ENCODE measurements around the gene GABPB2.
A peak's percentile ranks its signal among the peaks of the same experiment; 100 is the strongest.

GABPB2 gene

GRCh38 chr1:151070474-151071276 lies at the start of gene GABPB2:
Gene GABPB2 (plus strand): TSS chr1:151070761. CDS start chr1:151088190, 17,429 bp downstream.
- DNase-seq (ENCODE audit: low read depth in 2 of 2), result peak; percentile 82 to 87

DNA sequence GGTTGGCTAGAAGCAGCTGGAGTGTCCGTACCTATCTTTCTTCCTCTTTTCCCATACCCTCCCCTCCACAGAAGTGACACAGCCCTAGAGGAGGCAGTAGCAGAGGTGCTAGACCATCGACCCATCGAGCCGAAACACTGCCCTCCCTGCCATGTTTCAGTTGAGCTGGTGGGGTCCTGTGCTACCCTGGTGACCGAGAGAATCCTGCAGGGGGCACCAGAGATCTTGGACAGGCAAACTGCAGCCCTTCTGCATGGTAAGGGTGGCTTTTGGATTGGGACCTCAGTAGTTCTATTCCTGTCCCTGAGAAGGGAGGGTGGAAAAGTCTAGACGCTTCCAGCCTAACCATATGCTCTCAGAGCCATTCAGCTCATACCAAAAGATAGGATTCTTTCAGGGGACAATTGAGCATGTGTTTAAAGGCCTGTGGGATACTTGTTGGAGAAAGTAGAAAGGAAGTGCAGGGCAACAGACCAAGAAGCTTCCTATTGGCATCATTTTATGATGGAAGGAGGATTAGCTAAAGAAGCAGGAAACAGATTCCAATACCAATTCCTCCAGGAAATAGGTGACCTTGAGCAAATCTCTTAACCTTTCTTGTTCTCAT lies 45.9 kb upstream of the GABPB2 start:
- peak; percentile 64 to 80 for DNase-seq (ENCODE audit: low read depth in 2 of 2)

DNA sequence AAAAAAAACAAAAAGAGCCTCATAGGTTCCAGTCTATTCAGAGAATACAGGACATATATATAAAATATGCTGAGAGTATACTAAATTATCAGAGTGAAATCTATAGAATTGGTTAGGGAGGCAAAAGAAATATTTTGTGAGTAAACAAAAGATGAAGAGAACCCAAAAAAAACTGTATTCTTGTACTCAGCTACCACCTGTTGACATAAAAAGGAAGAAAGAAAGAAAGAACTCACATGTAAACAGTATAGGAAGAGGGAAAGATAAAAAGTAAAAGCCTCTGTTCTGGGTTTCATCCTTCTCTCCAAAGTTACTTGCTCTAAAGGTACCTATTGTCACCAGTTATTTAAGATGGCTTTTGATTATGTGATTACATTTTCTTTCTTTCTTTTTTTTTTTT lies 44.1 kb upstream of the GABPB2 start:
- DNase-seq (ENCODE audit: low read depth in 2 of 2), result no peak

DNA sequence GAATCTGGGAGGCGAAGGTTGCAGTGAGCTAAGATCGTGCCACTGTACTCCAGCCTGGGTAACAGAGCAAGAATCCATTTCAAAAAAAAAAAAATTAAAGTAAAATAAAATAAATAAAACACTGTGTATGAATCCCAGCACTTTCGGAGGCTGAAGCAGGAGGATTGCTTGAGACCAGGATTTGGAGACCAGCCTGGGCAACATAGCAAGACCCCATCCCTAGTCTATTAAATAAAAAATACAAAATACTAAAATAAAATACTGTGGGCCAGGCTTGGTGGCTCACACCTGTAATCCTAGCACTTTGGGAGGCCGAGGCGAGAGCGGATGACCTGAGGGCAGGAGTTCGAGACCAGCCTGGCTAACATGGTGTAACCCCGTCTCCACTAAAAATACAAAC lies 38.4 kb upstream of the GABPB2 start:
- DNase-seq (ENCODE audit: low read depth in 2 of 2), result no peak

- no peak for DNase-seq (ENCODE audit: low read depth in 2 of 2)
Measured at GRCh38 chr1:151035167-151035566, 35.4 kb upstream of the GABPB2 start.

DNA sequence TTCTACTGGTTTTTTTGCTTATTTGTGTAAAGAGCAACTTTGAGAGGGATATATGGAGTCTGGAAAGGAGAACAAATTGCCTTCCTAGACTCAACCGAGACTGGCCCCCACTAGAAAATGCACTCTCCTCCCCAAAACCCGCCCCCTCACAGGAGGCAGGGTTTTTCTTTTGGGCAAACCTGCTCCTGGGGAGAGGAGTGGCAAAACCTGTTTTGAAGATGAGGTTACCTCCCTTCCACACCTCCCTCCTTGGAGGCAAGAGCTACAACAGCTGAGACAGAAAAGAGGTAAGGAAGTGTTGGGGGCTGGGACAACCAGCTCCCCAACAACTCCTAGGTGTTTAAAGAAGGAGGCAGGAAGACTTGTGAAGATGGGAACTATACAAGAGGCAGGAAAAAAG lies 34.2 kb upstream of the GABPB2 start, which contains the start of gene BNIPL:
TSS of gene BNIPL (plus strand) at position 231 of the 400 bp plus-strand sequence. CDS start at position 371, 140 bp downstream.
- no peak for DNase-seq (ENCODE audit: low read depth in 2 of 2)

DNA sequence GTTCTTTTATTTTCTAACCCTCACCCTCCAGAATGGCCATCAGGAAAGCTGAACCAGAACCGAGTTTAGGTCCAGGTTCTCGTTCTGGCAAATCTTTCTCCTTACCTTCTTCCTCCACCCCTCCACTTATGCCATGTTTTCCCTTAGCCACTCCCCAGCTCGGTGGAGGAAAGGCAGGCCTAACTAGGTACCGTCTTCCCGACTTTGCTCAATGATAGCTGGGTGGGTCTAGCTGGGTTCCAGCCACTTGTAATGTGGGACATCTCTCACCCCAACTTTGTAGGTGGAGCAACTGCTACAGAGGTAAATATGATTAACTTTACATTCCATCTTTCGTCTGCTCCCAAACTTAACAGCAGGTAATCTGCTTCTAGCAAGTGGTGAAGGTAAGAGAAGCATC lies 33.5 kb upstream of the GABPB2 start:
- DNase-seq (ENCODE audit: low read depth in 2 of 2), result no peak

DNA sequence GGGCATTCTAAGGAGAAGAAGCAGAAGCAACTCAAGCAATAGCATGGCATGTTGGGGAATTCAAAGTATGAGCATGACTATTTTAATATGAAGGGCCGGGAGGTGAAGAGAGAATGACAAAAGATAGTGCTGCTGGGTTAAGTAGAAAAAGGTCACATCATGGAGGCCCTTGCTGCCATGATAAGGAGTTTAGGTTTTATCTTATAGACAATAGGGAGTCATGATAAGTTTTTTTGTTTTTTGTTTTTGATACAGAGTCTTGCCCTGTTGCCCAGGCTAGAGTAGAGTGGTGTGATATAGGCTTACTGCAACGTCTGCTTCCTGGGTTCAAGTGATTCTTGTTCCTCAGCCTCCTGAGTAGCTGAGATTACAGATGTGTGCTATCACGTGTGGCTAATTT lies 31.0 kb upstream of the GABPB2 start:
- DNase-seq (ENCODE audit: low read depth in 2 of 2), result no peak

DNA sequence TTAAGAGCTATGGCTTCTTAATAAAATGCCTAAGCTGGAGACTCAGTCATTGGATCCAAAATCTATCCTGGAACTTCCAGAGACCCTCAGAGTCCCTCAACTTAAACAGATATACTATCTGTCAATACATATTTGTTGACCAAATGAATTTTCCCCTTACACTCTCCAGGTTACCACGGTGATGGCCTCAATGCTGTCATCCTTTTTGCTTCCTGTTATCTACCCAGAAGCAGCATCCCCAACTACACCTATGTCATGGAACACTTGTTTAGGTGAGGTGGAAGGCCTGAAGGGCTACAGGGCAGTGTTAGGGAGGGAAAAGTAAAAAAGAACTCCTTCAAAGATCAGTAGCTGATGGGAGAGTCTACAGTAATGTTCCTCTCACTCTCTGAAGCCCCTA lies 27.4 kb upstream of the GABPB2 start:
- no peak for DNase-seq (ENCODE audit: low read depth in 2 of 2)

- DNase-seq (ENCODE audit: low read depth in 2 of 2), result no peak
Measured at GRCh38 chr1:151047591-151047924, 23.0 kb upstream of the GABPB2 start, which contains the start of gene C1orf56. Gene C1orf56 (plus strand): TSS chr1:151047751. CDS start chr1:151047848, 97 bp downstream.

- DNase-seq (ENCODE audit: low read depth in 2 of 2), result no peak
Measured at GRCh38 chr1:151047925-151048644, 22.5 kb upstream of the GABPB2 start.

GRCh38 chr1:151048645-151049032 lies 21.9 kb upstream of the GABPB2 start:
- DNase-seq (ENCODE audit: low read depth in 2 of 2), result no peak

DNA sequence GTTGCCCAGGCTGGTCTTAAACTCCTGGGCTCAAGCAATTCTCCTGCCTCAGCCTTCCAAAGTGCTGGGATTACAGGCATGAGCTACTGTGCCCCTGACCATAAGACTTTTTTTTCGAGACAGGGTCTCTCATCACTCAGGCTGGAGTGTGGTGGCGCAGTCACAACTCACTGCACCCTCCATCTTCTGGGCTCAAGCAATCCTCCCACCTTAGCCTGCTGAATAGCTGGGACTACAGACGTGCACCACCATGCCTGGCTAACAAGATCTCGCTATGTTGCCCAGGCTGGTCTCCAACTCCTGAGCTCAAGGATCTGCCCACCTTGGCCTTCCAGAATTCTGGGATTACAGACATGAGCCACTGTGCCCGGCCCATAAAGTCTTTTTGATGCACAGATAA lies 21.1 kb upstream of the GABPB2 start:
- DNase-seq (ENCODE audit: low read depth in 2 of 2), result no peak

GRCh38 chr1:151050051-151050688 lies 20.4 kb upstream of the GABPB2 start:
- DNase-seq (ENCODE audit: low read depth in 2 of 2), result no peak

DNA sequence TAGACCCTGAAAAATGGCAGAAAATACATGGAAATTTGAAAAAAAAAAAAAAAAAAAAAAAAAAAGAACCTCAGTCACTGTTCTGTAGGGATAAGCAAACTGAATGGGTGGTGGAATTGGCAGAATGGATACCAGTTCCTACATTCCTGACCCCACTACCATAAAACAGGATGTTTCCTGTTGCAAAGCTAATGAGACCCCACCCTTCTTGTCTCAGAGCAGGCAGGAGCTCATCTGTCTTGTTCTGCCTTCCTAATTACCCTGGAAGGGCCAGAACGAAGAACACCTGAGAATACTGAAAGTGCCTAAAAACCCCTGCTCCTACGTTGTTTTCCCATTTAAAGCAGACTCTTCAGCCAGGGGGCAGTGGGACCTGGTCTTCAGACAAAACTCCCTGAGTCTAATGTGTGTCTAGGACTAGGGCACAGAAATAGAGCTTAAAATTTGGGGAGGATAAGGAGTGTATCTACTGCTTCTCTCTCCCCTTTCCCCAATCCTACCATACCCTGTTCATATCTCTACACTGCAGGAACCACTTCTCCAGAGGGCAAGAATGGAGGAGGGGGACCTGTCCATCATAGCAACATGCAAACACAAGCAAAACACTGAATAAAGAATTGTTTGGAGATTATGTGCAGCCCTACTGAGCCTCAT lies 19.1 kb upstream of the GABPB2 start:
- no peak for DNase-seq (ENCODE audit: low read depth in 2 of 2)

- no peak for DNase-seq (ENCODE audit: low read depth in 2 of 2)
Measured at GRCh38 chr1:151054971-151055547, 15.5 kb upstream of the GABPB2 start.

GRCh38 chr1:151055581-151055980 lies 15.0 kb upstream of the GABPB2 start:
- no peak for DNase-seq (ENCODE audit: low read depth in 2 of 2)

DNA sequence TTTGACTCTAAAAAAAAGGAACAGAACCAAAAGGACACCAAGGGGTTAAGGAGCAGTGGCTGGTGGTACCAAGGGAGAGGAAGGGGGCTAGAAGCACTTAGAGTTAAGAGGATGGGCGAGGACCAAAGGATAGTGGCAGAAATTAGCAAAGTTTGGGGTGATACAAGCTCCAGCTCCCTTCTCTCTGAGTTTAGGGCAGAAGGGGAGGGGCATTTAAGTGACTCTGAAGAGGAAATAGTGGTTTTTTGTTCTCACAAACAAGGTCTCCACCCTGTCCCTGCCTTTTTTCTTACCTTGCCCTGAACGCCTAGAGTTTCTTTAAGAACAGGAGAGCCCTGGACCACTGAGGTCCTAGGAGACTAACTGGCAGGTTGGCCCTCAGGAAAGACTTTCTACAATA lies 14.4 kb upstream of the GABPB2 start:
- no peak for DNase-seq (ENCODE audit: low read depth in 2 of 2)

DNA sequence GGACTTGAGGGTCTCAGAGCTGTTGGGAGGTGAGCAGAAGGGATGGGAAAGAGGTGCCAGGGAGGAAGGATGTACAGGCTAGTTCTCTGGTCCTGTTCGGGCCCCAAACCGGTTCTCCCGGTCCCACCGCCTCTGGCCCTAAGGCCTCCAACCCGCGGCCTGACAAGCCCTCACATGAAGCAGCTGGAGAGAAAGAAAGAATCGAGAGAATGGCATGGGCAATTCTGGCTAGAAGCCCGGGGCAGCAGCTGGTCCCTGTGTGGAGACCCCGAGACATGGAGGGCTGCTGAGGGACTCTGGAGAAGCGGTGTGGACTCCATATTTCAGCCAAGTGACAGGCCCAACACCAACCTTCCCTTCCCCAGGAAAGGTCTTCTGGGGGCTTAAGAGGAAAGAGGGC lies 11.9 kb upstream of the GABPB2 start:
- no peak for DNase-seq (ENCODE audit: low read depth in 2 of 2)

GRCh38 chr1:151059109-151060006 lies 11.2 kb upstream of the GABPB2 start, which contains the start of gene CDC42SE1:
Gene CDC42SE1 (minus strand): TSS chr1:151059622. CDS start chr1:151055730, 3,892 bp downstream.
- DNase-seq (ENCODE audit: low read depth in 2 of 2), result peak; percentile 76 to 84

All from stimulated activated CD4-positive, alpha-beta T cell treated with anti-CD3 and anti-CD28 coated beads, Interleukin-15, amount 100 ng/mL, for 48 hours (primary cell).